B cell (primary cell): ENCODE data around the gene ERICH6.
"Not testable (repeated sequence)": the region's sequence is repeated elsewhere in the genome, so short reads cannot be mapped to it uniquely, and the experiment has no call there.

ENCODE experiments used
- EZH2 ChIP-seq: IDR thresholded peaks from 2 replicates; pipeline ENCODE4 v1.6.1; 2012; ENCODE audit warnings: borderline replicate concordance, low read depth, mild to moderate bottlenecking, moderate library complexity, low read length; ENCODE audit not compliant: insufficient read depth, poor library complexity, severe bottlenecking
- TF ChIP-seq, protein P1 (sequence below): fragments of 200-600 bp; IDR thresholded peaks from one replicate; pipeline ENCODE4 v1.8.0; 2022; ENCODE audit warnings: antibody characterized with exemption, mild to moderate bottlenecking

DNA sequence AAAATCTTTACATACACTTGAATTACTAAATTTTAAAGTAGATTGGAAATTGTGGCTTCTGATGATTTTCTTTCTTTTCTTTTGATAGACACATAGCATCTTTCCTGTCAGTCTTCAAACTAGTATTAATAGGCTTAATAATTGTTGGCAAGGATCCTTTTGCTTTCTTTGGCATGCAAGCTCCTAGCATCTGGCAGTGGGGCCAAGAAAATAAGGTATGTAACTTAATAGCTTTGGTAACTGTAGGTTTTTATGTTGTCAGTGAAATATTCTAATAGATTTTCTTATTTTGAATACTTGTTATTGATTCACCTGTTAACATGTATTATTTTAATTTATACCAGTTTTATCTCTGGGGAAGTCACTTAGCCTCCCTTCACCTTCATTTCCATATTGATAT, 80.8 kb downstream of the ERICH6 start:
- TF ChIP-seq EZH2: not testable (repeated sequence)
- TF ChIP-seq, protein P1, sequence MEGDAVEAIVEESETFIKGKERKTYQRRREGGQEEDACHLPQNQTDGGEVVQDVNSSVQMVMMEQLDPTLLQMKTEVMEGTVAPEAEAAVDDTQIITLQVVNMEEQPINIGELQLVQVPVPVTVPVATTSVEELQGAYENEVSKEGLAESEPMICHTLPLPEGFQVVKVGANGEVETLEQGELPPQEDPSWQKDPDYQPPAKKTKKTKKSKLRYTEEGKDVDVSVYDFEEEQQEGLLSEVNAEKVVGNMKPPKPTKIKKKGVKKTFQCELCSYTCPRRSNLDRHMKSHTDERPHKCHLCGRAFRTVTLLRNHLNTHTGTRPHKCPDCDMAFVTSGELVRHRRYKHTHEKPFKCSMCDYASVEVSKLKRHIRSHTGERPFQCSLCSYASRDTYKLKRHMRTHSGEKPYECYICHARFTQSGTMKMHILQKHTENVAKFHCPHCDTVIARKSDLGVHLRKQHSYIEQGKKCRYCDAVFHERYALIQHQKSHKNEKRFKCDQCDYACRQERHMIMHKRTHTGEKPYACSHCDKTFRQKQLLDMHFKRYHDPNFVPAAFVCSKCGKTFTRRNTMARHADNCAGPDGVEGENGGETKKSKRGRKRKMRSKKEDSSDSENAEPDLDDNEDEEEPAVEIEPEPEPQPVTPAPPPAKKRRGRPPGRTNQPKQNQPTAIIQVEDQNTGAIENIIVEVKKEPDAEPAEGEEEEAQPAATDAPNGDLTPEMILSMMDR: not testable (repeated sequence)
